HG02943 (cell line): ENCODE data around the gene ENTPD8.
"Not testable (repeated sequence)": the region's sequence is repeated elsewhere in the genome, so short reads cannot be mapped to it uniquely, and the experiment has no call there.

Experiments
- ATAC-seq: cut with Tn5 transposase; IDR thresholded peaks from one replicate; pipeline ENCODE4 v1.9.1; 2021; ENCODE audit warnings: mild to moderate bottlenecking, low read depth, moderate library complexity; ENCODE audit not compliant: unreplicated experiment

Gene ENTPD8

DNA sequence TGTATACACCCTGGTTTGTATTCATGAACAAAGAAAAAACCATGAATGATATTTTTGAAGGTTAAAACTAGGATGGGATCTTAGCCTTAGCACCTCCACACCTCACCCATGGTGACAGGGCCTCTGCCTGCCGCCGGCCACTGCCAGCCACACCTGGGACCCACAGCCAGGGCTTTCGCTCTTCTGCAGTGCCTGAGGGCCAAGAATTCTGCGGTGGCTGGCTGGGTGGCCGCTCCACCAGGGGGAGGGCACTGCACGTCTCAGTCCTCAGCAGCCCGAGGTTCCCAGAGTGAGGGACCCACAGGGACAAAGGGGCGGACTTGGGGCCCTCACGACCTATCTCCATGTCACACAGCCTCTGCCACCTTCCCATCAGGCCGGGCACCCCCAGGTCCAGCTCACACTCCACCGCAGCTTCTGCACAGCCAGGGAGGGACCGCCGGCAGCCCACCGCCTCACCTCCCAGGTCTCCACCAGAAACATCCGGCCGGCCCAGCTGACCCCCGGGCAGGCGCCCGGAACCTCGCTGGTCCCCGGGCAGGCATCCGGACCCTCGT is 25.1 kb downstream of the ENTPD8 start:
- ATAC-seq: no peak

DNA sequence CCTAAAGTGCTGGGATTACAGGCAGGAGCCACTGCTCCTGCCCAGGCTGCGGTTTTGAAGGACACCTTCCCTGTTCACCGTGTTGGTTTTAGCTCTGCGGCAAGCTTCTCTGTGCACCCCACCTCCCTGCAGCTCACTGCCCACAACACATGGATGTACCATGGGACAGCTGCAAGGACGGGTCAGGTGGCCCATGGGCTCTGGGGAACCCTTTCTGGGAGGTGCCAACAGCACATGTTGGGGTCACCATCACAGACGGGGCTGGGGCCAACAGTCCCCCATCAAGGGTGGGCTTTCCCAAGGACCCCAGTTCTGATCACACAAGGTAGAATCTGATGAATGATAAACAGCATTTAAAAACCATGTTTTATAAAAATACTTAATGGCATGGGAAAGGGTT is 25.7 kb downstream of the ENTPD8 start:
- no peak for ATAC-seq

DNA sequence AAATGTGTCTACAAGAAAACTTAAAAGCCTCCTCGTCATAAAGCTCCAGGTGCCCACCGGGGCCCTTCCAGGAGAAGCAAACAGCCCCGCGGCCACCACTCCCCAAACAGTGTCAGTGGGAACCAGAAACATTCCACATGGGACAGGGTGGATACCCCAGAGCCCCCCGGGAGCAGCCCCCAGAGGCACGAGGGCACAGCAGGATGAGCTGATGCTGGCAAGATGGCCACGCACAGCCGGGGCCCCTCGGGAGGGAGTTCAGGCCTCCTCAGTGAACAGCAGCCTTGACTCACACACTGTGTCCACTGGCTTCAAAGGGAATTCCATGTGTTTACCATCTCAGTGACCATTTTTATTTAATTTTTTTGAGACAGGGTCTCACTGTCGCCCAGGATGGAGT is 28.7 kb downstream of the ENTPD8 start:
- ATAC-seq: no peak

DNA sequence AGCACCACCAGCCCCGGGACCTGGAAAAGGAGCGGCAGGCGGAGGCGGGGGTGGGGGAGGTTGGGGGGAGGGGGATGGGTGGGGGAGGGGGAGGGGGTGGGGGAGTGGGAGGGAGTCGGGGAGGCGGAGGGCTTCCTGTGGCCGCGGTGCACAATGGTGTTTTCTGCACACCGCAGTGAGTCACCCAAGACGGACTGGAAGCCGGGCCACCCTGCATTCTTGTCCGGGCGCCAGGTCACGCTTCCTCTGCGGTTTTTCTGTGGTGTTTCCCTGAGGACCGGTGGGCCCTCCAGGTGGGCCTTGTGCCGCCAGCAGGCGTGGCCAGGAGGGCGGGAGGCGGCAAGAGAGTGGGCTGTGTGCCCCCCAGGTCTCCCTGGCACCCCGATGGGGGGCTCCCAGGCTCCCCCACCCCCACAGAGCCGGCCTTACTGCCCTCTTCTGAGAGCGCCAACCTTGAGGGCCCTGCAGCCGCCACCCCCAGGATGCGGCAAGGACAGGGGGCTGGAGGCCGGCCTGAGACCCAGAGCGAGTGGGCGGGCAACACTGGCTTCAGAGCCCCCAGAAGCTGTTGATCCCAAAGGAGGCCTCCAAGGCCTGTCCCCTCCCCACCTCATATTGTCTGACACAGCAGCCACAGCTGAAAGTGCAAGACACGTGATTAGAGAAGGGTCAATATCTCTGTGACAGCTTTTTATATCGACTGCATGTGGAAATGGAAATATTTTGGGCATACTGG is 29.3 kb downstream of the ENTPD8 start:
- ATAC-seq: no peak

DNA sequence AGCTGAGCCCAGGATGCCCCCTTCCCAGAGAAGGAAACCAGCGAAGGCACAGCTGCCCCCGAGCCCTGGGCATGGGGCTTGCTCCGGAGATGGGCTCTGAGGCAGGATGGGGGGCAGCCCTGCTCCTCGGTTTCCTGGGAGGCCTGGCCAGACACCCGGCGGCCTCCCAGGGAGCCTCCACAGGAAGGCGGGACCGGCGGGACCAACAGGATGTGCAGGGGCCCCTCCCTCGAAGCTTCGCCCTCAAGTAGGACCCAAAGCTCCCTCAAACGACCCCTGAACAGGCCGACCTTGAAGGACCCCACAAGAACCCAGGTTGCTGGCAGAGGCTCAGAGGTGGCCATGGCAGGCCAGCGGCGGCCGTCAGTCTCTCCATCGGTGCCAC is 29.9 kb downstream of the ENTPD8 start:
- no peak for ATAC-seq

DNA sequence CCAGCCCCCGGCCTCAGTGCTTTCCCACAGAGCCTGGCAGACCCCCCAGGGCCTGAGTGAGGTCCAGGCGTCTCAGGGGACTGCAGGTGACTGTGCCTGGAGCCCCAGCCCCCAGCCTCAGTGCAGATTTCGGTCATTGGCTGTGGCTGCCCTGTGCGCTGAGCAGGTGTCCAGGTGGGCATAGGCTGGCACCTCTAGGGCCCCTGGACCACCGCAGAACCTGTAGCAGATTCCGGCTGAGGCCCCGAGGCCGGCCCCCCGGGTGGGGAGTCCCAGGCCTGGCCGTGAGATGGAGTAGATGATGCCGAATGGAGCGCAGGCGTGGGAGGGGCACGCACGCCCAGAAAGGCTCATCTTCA is 30.3 kb downstream of the ENTPD8 start:
- ATAC-seq: no peak

DNA sequence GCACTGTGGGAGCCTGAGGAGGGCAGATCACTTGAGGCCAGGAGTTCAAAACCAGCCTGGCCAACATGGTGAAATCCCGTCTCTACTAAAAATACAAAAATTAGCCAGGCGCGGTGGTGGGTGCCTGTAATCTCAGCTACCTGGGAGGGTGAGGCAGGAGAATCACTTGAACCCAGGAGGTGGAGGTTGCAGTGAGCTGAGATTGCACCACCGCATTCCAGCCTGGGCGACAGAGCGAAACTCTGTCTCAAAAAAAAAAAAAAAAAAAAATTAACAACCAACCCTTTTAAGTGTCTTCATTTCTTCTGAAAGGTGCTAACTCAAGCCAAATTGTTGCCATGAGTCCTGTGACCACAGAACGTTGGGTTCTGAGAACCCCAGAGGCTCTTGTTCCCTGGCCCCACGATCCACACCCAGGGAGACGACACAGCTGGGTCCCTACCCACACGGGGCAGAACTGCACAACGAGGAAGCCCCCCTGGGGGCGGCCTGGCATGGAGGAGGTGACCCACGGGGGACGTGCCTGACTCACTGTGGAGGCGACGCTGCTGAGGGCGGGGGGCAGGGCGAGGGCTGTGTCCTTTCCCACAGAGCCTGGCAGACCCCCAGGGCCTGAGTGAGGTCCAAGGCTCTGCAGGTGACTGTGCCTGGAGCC is 30.8 kb downstream of the ENTPD8 start:
- not testable (repeated sequence) for ATAC-seq

DNA sequence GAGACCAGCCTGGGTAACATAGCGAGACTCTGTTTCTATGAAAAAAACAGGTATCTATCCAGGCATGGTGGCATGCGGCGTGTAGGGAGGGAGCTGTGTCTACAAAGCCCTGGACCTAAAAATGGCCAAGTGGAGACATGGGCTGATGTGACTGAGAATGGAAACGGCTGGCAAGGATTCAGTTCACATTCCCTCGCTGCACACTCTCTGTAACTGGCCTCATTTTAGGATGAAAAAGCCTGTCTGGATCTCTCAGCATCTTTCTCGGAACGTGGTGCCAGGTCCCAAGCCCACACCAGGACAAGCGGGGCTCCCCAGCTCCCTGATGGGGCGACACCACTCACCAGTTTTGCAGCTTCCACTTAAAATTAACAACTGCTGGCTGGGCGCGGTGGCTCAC is 31.6 kb downstream of the ENTPD8 start:
- no peak for ATAC-seq

DNA sequence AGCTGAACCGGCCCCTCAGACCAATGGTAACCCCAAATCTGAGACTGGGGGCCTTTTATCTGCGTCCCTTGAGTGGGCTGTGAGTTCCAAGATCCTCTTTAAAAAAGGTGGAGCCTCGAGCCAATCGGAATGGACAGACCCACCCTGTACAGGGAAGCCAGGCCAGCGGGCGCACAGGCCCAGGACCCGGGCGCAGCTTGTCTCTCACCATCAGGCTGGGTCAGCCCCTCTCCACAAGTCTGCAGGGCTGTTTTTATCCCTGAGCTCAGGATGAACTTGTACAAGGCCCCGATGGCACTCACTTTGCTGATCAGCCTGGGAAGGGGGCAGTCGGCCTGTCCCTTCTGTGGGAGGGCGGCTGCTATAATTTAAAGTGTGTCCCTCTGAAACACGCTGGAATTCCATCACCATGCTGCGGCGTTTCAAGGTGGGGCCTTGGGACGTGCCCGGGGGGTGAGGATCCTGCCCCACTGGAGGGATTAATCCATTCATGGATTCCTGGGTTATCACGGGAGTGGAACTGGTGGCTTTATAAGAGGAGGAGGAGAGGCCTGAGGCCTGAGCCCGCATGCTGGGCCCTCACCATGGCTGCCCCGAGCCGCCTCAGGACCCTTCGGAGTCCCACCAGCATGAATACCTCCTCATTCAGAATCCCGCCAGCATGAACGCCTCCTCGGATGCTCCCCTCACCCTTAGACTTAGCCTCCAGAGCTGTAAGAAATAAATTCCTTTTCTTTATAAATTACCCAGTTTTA is 32.3 kb downstream of the ENTPD8 start:
- ATAC-seq: no peak

DNA sequence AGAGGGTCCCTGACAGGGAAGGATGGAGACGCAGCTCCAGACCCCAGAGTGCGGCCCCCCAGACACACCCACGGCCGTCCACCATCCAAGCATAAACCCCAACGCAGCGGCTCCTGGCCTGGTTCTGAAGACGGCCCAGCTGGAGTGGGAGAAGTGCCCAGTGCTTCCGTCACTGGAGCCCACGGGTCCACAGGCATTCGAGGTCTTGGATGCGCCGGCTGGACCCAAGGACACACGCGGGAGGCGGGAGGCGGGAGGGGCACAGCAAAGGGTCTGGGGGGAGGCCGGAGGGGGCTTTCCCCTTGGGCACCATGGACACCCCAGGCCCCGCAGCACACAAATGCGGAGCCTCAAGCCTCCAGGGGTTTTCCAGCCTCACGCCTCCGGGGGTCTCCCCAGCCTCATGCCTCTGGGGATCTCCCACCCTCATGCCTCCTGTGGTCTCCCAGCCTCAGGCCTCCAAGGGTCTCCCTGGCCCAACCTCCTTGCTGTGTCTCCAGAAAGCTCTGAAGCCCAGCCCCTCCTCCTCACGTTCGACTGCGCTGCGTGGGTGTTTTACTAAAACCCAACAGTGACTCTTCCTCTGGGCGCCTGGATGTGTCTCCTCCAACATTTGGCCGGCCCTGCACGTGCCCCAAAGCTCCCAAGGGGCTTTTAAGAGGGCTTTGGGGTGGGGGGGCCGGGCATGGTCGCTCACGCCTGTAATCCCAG is 33.4 kb downstream of the ENTPD8 start:
- ATAC-seq: no peak

DNA sequence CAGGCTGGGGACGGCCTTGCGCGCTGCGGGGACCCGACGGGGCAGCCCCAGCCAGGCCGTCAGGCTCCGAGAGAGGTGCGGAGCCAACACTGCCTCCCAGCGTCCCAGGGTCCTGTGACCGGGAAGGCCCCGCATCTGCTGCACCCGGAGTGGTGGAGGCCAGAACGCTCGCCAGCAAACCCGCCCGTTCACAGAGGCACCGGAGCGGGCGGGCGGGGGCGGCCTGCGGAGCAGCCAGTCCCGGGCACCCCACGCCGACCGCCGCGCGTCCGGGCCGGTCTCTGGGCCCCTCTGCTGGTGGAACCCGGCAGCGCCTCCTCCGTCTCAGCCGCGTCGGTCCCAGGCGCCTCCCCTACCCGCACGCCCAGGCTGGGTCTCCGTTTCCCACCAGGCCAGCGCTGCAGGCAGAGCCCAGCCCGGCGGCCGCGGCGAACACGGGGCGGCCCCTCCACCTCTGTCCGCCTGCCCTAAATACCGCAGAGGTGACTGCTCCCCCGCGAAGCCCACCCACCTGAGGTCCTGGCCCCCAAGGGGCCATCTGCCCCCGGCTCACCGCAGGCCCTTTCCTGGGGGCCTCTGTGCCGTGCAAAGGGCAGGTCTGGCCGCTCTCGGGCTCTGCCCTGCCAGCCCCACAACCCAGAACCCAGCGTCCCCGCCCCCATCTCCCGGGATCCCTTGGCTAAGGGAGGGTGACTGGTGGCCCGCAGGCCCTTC is 34.1 kb downstream of the ENTPD8 start:
- no peak for ATAC-seq

DNA sequence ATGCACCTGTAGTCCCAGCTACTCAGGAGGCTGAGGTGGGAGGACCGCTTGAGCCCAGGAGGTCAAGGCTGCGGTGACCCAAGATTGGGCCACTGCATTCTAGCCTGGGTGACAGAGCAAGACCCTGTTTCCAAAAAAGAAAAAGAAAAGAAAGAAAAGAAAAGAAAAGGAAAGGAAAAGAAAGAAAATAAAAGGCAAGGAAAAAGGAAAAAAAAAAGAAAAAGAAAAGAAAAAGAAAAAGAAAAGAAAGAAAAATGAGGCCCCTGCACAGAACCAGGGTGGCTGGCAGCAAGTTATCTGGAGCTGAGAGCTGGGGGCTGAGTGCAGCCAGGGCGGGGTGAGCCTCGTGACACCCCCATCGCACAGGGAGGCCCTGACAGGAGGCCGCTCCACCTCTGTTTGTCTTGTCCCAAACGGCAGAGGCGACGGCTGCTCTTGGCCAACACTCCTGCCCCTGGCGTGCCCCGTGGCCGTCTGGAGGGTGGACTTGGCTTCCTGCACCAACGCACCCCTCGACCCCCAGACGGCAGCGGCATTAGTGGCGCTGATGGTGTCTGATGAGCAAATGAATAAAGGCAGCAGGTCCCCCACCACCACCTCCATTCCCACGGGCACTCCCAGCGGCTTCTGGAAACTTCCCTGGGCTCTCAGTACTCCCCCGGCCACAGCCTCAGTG is 34.9 kb downstream of the ENTPD8 start:
- no peak for ATAC-seq

DNA sequence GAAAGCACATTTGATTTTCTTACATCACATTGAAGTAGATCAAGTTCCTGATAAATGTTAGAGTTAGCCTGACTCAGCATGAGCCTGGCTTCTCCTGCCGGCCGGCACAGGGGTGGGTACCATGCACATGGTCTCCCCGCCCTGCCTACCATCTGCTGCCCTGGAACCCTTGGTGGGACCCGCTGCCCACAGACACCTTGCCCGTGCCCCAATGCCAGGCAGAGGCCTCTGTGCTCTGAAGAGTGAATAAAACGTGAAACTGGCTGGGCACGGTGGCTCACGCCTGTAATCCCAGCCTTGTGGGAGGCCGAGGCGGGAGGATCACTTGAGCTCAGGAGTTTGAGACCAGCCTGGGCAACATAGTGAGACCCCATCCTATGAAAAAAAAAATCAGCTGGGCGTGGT is 35.5 kb downstream of the ENTPD8 start:
- ATAC-seq: no peak

DNA sequence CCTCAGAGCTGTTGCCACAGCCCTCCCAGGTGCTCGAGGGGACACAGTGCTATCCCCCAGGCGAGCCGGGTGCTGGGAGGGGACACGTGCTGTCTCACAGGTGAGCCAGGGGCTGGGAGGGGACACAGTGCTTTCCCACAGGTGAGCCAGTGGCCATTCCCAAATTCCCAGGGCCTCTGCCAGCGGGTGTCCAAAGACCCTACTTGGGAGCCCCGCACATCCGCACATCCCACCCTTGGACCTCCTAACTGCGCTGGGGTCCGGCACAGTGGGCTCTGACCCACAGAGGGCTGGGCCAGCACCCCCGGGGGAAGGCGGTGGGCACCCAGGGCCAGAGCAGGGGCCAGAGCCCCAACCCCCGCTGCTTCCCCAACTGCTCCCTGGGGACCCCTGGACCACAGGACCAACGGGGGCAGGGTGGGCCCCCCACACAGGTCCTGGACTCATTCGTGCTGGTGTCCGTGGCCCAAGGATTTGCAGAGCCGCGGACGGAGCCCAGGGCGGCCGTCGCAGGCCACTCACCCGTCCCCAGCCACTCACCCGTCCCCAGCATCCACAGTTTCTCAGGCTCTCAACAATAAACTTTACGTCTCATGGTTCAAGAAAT is 36.1 kb downstream of the ENTPD8 start:
- no peak for ATAC-seq

DNA sequence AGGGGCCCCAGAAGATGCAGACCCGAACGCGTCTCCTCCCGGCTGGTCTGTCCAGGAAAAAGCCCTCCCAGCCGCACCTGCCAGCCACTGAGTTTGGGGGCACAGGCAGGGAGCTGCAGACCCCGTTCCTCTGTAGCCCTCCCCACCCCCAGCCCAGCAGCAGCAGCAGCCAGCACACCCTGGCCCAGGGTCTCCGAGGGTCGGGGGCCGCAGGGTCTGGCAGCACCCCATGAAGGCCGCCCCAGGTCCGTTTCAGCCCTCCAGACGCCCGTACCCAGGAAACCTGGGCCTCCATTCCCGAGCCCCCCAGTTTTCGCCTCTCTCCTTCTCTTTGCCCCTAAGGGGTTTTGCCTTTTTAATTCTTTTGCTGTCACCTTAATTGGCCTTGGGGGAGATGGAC is 37.9 kb downstream of the ENTPD8 start:
- no peak for ATAC-seq

DNA sequence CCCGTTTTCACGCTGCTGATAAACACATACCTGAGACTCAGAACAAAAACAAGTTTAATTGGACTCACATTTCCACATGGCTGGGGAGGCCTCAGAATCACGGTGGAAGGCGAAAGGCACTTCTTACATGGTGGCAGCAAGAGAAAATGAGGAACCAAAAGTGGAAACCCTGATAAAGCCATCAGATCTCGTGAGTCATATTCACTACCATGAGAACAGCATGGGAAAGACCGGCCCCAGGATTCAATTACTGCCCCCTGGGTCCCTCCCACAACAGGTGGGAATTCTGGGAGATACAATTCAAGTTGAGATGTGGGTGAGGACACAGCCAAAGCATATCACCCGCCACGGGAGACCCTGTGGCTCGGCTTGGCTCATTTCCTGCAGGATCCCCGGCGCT is 38.4 kb downstream of the ENTPD8 start:
- ATAC-seq: no peak

DNA sequence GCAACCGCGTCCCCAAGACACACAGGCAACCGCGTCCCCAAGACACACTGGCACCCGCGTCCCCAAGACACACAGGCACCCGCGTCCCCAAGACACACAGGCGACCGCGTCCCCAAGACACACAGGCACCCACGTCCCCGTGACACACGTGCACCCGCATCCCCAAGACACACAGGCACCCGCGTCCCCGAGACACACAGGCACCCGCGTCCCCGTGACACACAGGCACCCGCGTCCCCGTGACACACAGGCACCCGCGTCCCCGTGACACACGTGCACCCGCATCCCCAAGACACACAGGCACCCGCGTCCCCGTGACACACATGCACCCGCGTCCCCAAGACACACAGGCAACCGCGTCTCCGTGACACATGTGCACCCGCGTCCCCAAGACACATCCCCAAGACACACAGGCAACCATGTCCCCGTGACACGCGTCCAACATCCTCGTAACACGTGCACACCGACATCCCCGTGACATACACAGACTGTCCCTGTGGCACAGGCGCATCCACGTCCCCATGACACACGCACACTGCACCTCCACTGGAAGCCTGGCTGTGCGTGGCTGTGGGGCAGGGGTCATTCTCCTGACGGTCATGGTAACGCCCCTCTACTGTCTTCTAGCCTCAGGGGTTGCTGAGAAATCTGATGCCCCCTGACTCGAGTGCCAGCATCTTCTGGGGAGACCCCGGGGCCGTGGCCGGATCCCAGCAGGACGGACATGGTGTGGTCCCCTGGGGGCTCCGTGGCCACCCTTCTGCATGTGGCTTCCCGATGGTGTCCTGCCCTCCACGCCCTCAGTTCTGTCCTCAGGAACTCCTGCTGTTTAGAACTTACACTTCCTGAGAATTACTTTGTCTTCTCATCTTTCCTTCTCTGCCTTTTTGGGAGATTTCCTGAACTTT is 42.3 kb downstream of the ENTPD8 start:
- ATAC-seq: no peak

DNA sequence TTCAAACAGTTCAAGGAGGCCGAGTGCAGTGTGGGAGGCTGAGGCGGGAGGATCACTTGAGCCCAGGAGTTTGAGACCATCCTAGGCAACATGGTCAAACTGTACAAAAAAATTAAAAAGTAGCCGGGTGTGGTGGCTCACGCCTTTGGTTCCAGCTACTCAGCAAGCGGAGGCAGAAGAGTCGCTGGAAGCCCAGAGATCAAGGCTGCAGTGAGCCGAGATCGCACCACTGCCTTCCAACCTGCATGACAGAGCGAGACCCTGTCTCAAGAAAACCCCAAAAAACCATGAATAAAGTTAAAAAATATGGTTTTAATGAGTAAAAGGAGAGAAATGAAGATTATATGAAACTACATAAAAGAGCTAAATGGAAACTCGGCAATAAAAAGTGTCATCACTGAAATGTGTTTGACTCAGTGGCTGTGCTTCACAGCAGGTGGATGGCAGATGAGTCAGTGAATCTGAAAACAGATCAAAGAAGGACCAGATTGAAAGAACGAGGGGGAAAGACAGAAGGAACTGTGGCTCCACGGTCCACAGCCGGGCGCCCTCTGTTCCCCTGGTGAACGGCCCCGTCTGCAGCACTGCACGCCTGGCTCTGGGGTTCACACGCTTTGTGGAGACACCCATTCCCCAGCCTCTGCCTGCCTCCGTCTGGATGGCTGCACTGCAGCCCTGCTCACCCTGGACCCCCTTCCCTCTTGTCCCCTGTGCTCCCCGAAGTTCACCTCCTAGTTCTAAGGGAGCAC is 43.3 kb downstream of the ENTPD8 start:
- no peak for ATAC-seq
